ENCODE measurements around the gene PARL. TPM values are rescaled to one million over a fixed set of nuclear protein-coding genes. Genes with fewer than 3 reads are reported as not detected.
"Not testable (repeated sequence)": the region's sequence is repeated elsewhere in the genome, so short reads cannot be mapped to it uniquely, and the experiment has no call there.

The PARL gene
- total and polyA plus RNA-seq, 12 donors, result 45.8 to 113 (median 60.7) TPM

DNA sequence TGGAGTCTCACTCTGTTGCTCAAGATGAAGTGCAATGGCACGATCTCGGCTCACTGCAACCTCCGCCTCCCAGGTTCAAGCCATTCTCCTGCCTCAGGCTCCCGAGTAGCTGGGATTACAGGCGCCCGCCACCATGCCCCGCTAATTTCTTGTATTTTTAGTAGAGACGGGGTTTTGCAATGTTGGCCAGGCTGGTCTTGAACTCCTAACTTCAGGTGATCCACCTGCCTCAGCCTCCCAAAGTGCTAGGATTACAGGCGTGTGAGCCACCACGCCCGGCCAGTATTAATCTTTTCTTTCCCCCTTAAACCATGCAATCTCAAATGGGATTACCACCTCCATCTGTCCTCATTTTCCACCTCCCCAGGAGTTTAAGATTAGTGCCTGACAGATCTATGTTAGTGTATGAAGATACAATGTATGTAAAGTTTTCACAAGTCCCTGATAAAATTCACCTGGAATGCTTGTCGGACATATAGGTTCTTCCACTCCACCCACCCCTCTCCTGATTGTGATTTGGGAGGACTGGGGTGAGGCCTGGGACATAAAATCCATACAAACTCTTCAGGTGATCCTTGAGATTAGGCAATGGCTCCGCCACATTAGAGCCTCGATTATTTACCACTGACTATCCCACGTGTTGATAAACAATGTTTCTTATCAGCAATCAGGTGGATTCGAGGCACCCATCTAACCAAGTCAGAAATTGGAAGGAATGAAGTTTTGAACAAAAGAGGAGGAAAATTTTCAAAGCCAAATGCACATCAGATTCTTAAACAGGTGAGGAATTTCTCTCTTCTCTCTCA is 1.2 kb downstream of the PARL start:
- peak overlapping the region in 4 of 10 donors; percentile 83 to 95 (median 86) for H3K27ac ChIP-seq
- intact Hi-C loops (cut with DNase I), result loop anchor here in 3 of 10 donors (2.0 to 10.0 kb wide), 3 partner anchors 251 to 419 kb away; partner anchors contain the start of gene EIF2B5 (in 2 of the 3)

DNA sequence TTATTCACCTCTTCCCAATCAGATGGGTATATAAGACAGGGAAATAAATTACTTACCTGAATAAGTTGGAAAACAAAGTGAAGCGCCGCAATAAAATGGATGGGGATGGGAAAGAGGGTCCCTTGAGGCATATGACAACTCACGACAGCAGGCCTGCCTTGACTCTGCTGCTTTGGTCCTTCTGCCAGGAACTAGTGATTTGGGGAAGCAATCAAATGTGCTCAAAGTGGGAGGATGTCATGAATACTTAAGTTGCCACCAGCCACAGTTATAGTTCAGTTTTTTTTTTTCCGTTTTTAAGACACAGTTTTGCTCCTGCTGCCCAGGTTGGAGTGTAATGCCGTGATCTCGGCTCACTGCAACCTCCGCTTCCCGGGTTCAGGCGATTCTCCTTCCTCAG is 4.6 kb downstream of the PARL start:
- WGBS, 2 donors, result 89 to 92% methylated on average over 9 of the region's 9 CpGs
- peak overlapping the region in 1 of 10 donors; percentile 53 for H3K27ac ChIP-seq
- TF ChIP-seq, protein P1, sequence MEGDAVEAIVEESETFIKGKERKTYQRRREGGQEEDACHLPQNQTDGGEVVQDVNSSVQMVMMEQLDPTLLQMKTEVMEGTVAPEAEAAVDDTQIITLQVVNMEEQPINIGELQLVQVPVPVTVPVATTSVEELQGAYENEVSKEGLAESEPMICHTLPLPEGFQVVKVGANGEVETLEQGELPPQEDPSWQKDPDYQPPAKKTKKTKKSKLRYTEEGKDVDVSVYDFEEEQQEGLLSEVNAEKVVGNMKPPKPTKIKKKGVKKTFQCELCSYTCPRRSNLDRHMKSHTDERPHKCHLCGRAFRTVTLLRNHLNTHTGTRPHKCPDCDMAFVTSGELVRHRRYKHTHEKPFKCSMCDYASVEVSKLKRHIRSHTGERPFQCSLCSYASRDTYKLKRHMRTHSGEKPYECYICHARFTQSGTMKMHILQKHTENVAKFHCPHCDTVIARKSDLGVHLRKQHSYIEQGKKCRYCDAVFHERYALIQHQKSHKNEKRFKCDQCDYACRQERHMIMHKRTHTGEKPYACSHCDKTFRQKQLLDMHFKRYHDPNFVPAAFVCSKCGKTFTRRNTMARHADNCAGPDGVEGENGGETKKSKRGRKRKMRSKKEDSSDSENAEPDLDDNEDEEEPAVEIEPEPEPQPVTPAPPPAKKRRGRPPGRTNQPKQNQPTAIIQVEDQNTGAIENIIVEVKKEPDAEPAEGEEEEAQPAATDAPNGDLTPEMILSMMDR (IDR thresholded peaks at IDR 0.05), result no peak
- ATAC-seq (no peak), DNase-seq (no peak)
- H3K36me3 ChIP-seq, result peaks cover 0 to 32% (median 0%) of the 10 kb centered on the region in 9 donors
- intact Hi-C loops (cut with DNase I), result loop anchor here in 3 of 10 donors (10.0 kb wide), 2 partner anchors 255 to 415 kb away; partner anchors contain the start of gene EIF2B5 (in 2 of the 3)
- H3K27me3 ChIP-seq, result no peaks in the 10 kb centered on the region
- no peak overlapping the region for H3K4me3 ChIP-seq
- H3K9me3 ChIP-seq, result no peaks in the 10 kb centered on the region
- H3K4me1 ChIP-seq, result peaks cover 0 to 76% (median 21%) of the 10 kb centered on the region in 9 donors

More for the DNA sequence above, 1.2 kb downstream of the PARL start:
- H3K4me3 ChIP-seq, result peak overlapping the region; percentile 79 to 99 (median 90)
- TF ChIP-seq, protein P1 (IDR thresholded peaks at IDR 0.05), result no peak
- H3K4me1 ChIP-seq, result peaks cover 0 to 52% (median 25%) of the 10 kb centered on the region in 9 donors
- no peaks in the 10 kb centered on the region for H3K27me3 ChIP-seq
- peaks cover 0 to 11% (median 0%) of the 10 kb centered on the region in 9 donors for H3K36me3 ChIP-seq
- DNase-seq (no peak), ATAC-seq (no peak)
- no peaks in the 10 kb centered on the region for H3K9me3 ChIP-seq
- WGBS, 2 donors, result 62 to 64% methylated on average over 16 of the region's 16 CpGs

DNA sequence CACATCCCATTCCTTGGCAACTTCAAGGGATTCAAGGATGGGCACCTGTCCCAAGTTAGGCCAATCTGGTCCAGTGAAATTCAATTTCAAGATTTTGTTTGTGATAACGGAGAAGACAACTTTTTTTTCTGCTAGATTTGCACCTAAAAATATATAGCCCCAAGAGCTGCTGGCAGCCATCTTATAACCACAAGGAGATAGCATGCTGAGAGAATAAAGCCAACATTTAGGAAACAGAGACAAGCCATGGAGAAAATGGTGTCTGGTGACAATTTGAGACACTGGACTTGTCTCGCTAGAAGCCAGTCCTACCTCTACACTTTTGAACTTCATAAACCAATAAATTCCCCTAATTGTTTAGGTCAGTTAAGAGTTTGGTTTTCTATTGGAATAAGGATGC is 5.4 kb downstream of the PARL start:
- Histone ChIP-seq H3K27ac (peak overlapping the region in 1 of 10 donors; percentile 77), H3K4me1 (peaks cover 0 to 79% (median 20%) of the 10 kb centered on the region in 9 donors), H3K36me3 (peaks cover 0 to 32% (median 0%) of the 10 kb centered on the region in 9 donors), H3K9me3 (no peaks in the 10 kb centered on the region), H3K27me3 (no peaks in the 10 kb centered on the region), H3K4me3 (no peak overlapping the region)
- TF ChIP-seq, protein P1 (IDR thresholded peaks at IDR 0.05), result no peak
- no peak for ATAC-seq
- WGBS, 2 donors, result 91 to 92% methylated on average over 2 of the region's 2 CpGs
- no peak for DNase-seq
- intact Hi-C loops (cut with DNase I), result no loop called here

DNA sequence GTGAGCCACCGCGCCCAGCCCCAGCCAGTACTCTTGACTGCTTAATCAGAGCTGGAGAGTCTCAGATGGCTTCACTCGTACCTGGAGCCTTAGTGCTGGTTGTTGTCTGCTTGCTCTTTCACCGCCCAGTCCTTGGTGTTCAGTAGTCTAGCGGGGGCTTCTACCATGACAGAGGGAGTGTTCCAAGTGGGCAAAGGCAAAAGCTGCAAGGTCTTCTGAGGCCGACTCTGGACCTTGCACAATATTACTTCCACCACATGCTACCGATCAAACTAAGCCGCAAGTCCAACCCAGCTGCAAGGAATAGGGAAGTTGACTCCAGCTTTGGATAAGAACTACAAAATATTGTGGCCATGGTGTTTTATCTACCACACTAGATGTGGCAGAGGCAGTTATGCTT is 6.6 kb downstream of the PARL start:
- Histone ChIP-seq H3K27me3 (no peaks in the 10 kb centered on the region), H3K9me3 (no peaks in the 10 kb centered on the region), H3K4me3 (peak overlapping the region in 1 of 10 donors; percentile 17), H3K27ac (peak overlapping the region in 2 of 10 donors; percentile 0 to 77), H3K4me1 (peaks cover 0 to 68% (median 22%) of the 10 kb centered on the region in 9 donors), H3K36me3 (peaks cover 0 to 32% (median 0%) of the 10 kb centered on the region in 9 donors)
- ATAC-seq, result peak; percentile 45 to 77 (median 63)
- TF ChIP-seq, protein P1 (IDR thresholded peaks at IDR 0.05), result no peak
- intact Hi-C loops (cut with DNase I), result no loop called here
- DNase-seq, result no peak
- WGBS, 2 donors, result 89 to 92% methylated on average over 8 of the region's 8 CpGs

DNA sequence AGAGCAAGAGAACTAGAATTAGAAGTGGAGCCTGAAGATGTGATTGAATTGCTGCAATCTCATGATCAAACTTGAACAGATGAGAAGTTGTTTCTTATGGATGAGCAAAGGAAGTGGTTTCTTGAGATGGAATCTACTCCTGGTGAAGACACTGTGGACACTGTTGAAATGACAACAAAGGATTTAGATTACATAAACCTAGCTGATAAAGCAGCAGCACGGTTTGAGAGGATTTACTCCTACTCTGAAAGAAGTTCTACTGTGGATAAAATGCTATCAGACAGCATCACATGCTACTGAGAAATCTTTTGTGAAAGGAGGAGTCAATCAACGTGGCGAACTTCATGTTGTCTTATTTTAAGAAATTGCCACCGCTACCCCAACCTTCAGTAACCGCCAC is 7.5 kb downstream of the PARL start:
- ATAC-seq; DNase-seq; H3K9me3 ChIP-seq; H3K27me3 ChIP-seq; intact Hi-C loops (cut with DNase I): not testable (repeated sequence)
- 76 to 79% methylated on average over 5 of the region's 5 CpGs for WGBS, 2 donors
- H3K4me3 ChIP-seq, result peak overlapping the region in 1 of 10 donors; percentile 17
- H3K4me1 ChIP-seq, result peaks cover 0 to 59% (median 13%) of the 10 kb centered on the region in 9 donors
- H3K36me3 ChIP-seq, result peaks cover 0 to 32% (median 0%) of the 10 kb centered on the region in 9 donors
- H3K27ac ChIP-seq, result peak overlapping the region in 2 of 10 donors; percentile 19 to 77
